Glutamatergic neuron (in vitro differentiated cells): Measurements from ENCODE around the gene PKD2. TPM values are rescaled to one million over a fixed set of nuclear protein-coding genes. Genes with fewer than 3 reads are reported as not detected.
"Not testable (repeated sequence)": the region's sequence is repeated elsewhere in the genome, so short reads cannot be mapped to it uniquely, and the experiment has no call there.

Experiments used
- DNase-seq: peaks from one replicate; pipeline ENCODE4 v3.0.0; 2022
- H3K27ac Mint-ChIP-seq: one replicate; pipeline ENCODE4 v1.8.0; 2020; ENCODE audit warnings: mild to moderate bottlenecking, mixed read lengths, inconsistent platforms; ENCODE audit not compliant: unreplicated experiment
- H3K27me3 Mint-ChIP-seq: one replicate; pipeline ENCODE4 v1.8.0; 2020; ENCODE audit warnings: mild to moderate bottlenecking, moderate library complexity, mixed read lengths, inconsistent platforms; ENCODE audit not compliant: unreplicated experiment
- H3K36me3 Mint-ChIP-seq: one replicate; pipeline ENCODE4 v1.8.0; 2020; ENCODE audit warnings: mild to moderate bottlenecking, mixed read lengths, inconsistent platforms; ENCODE audit not compliant: unreplicated experiment
- H3K4me1 Mint-ChIP-seq: one replicate; pipeline ENCODE4 v1.8.0; 2020; ENCODE audit warnings: mild to moderate bottlenecking, low read depth, mixed read lengths, inconsistent platforms; ENCODE audit not compliant: unreplicated experiment
- H3K4me3 Mint-ChIP-seq: one replicate; pipeline ENCODE4 v1.8.0; 2020; ENCODE audit warnings: mild to moderate bottlenecking, mixed read lengths, inconsistent platforms; ENCODE audit not compliant: unreplicated experiment
- H3K9me3 Mint-ChIP-seq: one replicate; pipeline ENCODE4 v1.8.0; 2020; ENCODE audit warnings: mild to moderate bottlenecking, moderate library complexity, mixed read lengths, inconsistent platforms; ENCODE audit not compliant: unreplicated experiment
- CTCF ChIP-seq: fragments of 200-600 bp; sonication (generic); IDR thresholded peaks from one replicate; pipeline ENCODE4 v1.5.0; 2021; ENCODE audit not compliant: partially characterized antibody, unreplicated experiment
- total RNA-seq: library from RNA; stranded (reverse); fragmentation: NEBNext Ultra II Directional; extraction: Animal tissue kit (Norgen Biotek cat#: 25700); gene quantifications from one replicate; pipeline ENCODE4 v1.2.1, GENCODE V29; 2021; ENCODE audit not compliant: unreplicated experiment

The PKD2 gene
- total RNA-seq, 1 donor from 2014 or later = 20.7 TPM

- Mint-ChIP-seq H3K27ac (no peak overlapping the region), H3K9me3 (peaks cover 2% of the 10 kb centered on the region), H3K27me3 (no peaks in the 10 kb centered on the region)
These were observed 21.6 kb upstream of the PKD2 start for GRCh38 chr4:87985887-87986200.

GRCh38 chr4:87986508-87986907 is 20.9 kb upstream of the PKD2 start:
- DNase-seq = no peak
- no peaks in the 10 kb centered on the region for H3K4me1 Mint-ChIP-seq
- no peak overlapping the region for H3K4me3 Mint-ChIP-seq
- no peak for TF ChIP-seq CTCF
- peaks cover 2% of the 10 kb centered on the region for H3K9me3 Mint-ChIP-seq
- no peak overlapping the region for H3K27ac Mint-ChIP-seq
- H3K36me3 Mint-ChIP-seq = no peaks in the 10 kb centered on the region
- H3K27me3 Mint-ChIP-seq = no peaks in the 10 kb centered on the region

More at GRCh38 chr4:87985887-87986200, 21.6 kb upstream of the PKD2 start:
- Mint-ChIP-seq H3K4me1 (no peaks in the 10 kb centered on the region), H3K4me3 (no peak overlapping the region), H3K36me3 (no peaks in the 10 kb centered on the region)
- DNase-seq = no peak
- TF ChIP-seq CTCF = no peak

GRCh38 chr4:87989765-87990164 is 17.7 kb upstream of the PKD2 start:
- Mint-ChIP-seq H3K27me3 (no peaks in the 10 kb centered on the region), H3K9me3 (peaks cover 2% of the 10 kb centered on the region), H3K4me3 (no peak overlapping the region), H3K4me1 (no peaks in the 10 kb centered on the region), H3K36me3 (no peaks in the 10 kb centered on the region), H3K27ac (no peak overlapping the region)
- no peak for TF ChIP-seq CTCF
- DNase-seq = no peak

- no peaks in the 10 kb centered on the region for H3K27me3 Mint-ChIP-seq
- H3K36me3 Mint-ChIP-seq = no peaks in the 10 kb centered on the region
- H3K27ac Mint-ChIP-seq = no peak overlapping the region
- H3K4me1 Mint-ChIP-seq = no peaks in the 10 kb centered on the region
- H3K9me3 Mint-ChIP-seq = no peaks in the 10 kb centered on the region
- no peak for TF ChIP-seq CTCF
- no peak for DNase-seq
- H3K4me3 Mint-ChIP-seq = no peak overlapping the region
These were observed 12.0 kb upstream of the PKD2 start for GRCh38 chr4:87995435-87995834.

GRCh38 chr4:87999191-87999691 is 8.2 kb upstream of the PKD2 start:
- not testable (repeated sequence) for H3K27me3 Mint-ChIP-seq

GRCh38 chr4:88001871-88002270 is 5.6 kb upstream of the PKD2 start:
- no peak for TF ChIP-seq CTCF
- peaks cover 7% of the 10 kb centered on the region for H3K36me3 Mint-ChIP-seq
- H3K4me3 Mint-ChIP-seq = no peak overlapping the region
- DNase-seq = no peak
- peaks cover 5% of the 10 kb centered on the region for H3K27me3 Mint-ChIP-seq
- no peaks in the 10 kb centered on the region for H3K4me1 Mint-ChIP-seq
- H3K27ac Mint-ChIP-seq = no peak overlapping the region
- peaks cover 4% of the 10 kb centered on the region for H3K9me3 Mint-ChIP-seq

More at GRCh38 chr4:87999191-87999691, 8.2 kb upstream of the PKD2 start:
- H3K27ac Mint-ChIP-seq, H3K36me3 Mint-ChIP-seq, H3K4me1 Mint-ChIP-seq, H3K9me3 Mint-ChIP-seq, DNase-seq, H3K4me3 Mint-ChIP-seq: not testable (repeated sequence)
